HCT116 (cell line): ENCODE measurements around the gene AKR7A2. TPM values are rescaled to one million over a fixed set of nuclear protein-coding genes. Genes with fewer than 3 reads are reported as not detected.
A peak's percentile ranks its signal among the peaks of the same experiment; 100 is the strongest.

Source experiments
- ATAC-seq: fragments of 200-7000 bp; cut with Tn5 transposase; 2 replicates; pipeline ENCODE4 v1.9.1; 2020; ENCODE audit warnings: mild to moderate bottlenecking, moderate library complexity
- BruUV-seq: library from RNA; stranded (reverse); fragments of 400-500 nt; replicated peaks from 2 replicates; lab custom pipeline; 2021; lab: Mats Ljungman, UMichigan
- CTCF ChIA-PET: fragments of 300-600 bp; sonication (Branson Sonifier 250); formaldehyde crosslinking; loops from one replicate; lab custom pipeline; 2021; ENCODE audit warnings: antibody characterized with exemption; lab: Charles Lee
- POLR2A ChIA-PET: fragments of 300-600, 350-600 bp; sonication (Branson Sonifier 250); formaldehyde crosslinking; loops from one replicate; lab custom pipeline; 2021; ENCODE audit warnings: antibody characterized with exemption; lab: Charles Lee
- RAD21 ChIA-PET, 2 experiments: fragments of 300-600 bp; sonication (Branson Sonifier 250); formaldehyde crosslinking; loops; one replicate each; lab custom pipeline; 2023; ENCODE audit warnings: low total read pairs in 2 of 2; ENCODE audit not compliant: uncharacterized antibody in 2 of 2, unreplicated experiment in 2 of 2, low non-redundant PET in 1 of 2; lab: Charles Lee
- DNase-seq: peaks from one replicate; pipeline ENCODE4 v3.0.0-alpha.2; 2010; ENCODE audit warnings: low read depth, low spot score
- H2AFZ ChIP-seq: fragments of 200-600 bp; shearing (Covaris generic), sonication (generic); 2 replicates; pipeline ENCODE4 v1.6.1; 2017; ENCODE audit warnings: low read depth, mixed run types, mixed read lengths, antibody characterized with exemption, low read length; ENCODE audit not compliant: poor library complexity, severe bottlenecking
- H3K27ac ChIP-seq: 2 replicates; pipeline ENCODE4 v1.5.1; 2012; ENCODE audit warnings: low read depth, low read length
- H3K27me3 ChIP-seq: fragments of 200-600 bp; sonication (generic); 2 replicates; pipeline ENCODE4 v1.6.1; 2016; ENCODE audit warnings: mixed run types, low read length, mixed read lengths; ENCODE audit not compliant: insufficient read depth
- H3K36me3 ChIP-seq, 2 experiments: fragments of 200-500 bp in 1 of 2; fragments of 200-600 bp in 1 of 2; sonication (Bioruptor generic) in 1 of 2; sonication (generic) in 1 of 2; 2 replicates each; pipeline versions ENCODE4 v1.5.1 to v1.6.1; 2014 to 2016; ENCODE audit warnings: low read length in 2 of 2, inconsistent platforms in 1 of 2, mixed read lengths in 1 of 2, mixed run types in 1 of 2; ENCODE audit not compliant: insufficient read depth in 2 of 2, control insufficient read depth in 1 of 2
- H3K4me1 ChIP-seq, 2 experiments: fragments of 200-600 bp in 1 of 2; sonication (generic) in 1 of 2; 2 replicates each; pipeline versions ENCODE4 v1.5.1 to v1.6.1; 2012 to 2017; ENCODE audit warnings: low read length in 2 of 2, inconsistent platforms in 1 of 2, mild to moderate bottlenecking in 1 of 2, mixed read lengths in 1 of 2, mixed run types in 1 of 2, moderate library complexity in 1 of 2; ENCODE audit not compliant: insufficient read depth in 2 of 2, control insufficient read depth in 1 of 2
- H3K4me2 ChIP-seq: fragments of 200-600 bp; sonication (generic); 2 replicates; pipeline ENCODE4 v1.6.1; 2017; ENCODE audit warnings: mixed run types, low read length, mixed read lengths
- H3K4me3 ChIP-seq, 2 experiments: fragments of 200-600 bp in 1 of 2; sonication (generic) in 1 of 2; replicated peaks in 1 of 2; 2 replicates each; pipeline ENCODE4 v1.5.1; 2011 to 2016; ENCODE audit warnings: low read length in 2 of 2, control low read depth in 1 of 2, low read depth in 1 of 2, mild to moderate bottlenecking in 1 of 2, mixed read lengths in 1 of 2, mixed run types in 1 of 2
- H3K79me2 ChIP-seq: fragments of 200-600 bp; sonication (generic); 2 replicates; pipeline ENCODE4 v1.6.1; 2017; ENCODE audit warnings: mild to moderate bottlenecking, mixed run types, low read length, moderate library complexity, mixed read lengths; ENCODE audit not compliant: insufficient read depth
- H3K9ac ChIP-seq: fragments of 200-600 bp; sonication (generic); 2 replicates; pipeline ENCODE4 v1.6.1; 2016; ENCODE audit warnings: low read length, mixed read lengths
- H3K9me2 ChIP-seq: fragments of 200-600 bp; sonication (generic), shearing (Covaris generic); 2 replicates; pipeline ENCODE4 v1.6.1; 2017; ENCODE audit warnings: mixed run types, mild to moderate bottlenecking, moderate library complexity; ENCODE audit not compliant: insufficient read depth
- H3K9me3 ChIP-seq, 2 experiments: fragments of 200-500 bp in 1 of 2; fragments of 200-600 bp in 1 of 2; sonication (Bioruptor generic) in 1 of 2; sonication (generic) in 1 of 2; 2 replicates each; pipeline ENCODE4 v1.6.1; 2014 to 2017; ENCODE audit warnings: low read length in 2 of 2, mixed read lengths in 2 of 2, inconsistent platforms in 1 of 2, low read depth in 1 of 2, mild to moderate bottlenecking in 1 of 2, mixed run types in 1 of 2, moderate library complexity in 1 of 2; ENCODE audit not compliant: control insufficient read depth in 1 of 2, insufficient read depth in 1 of 2
- H4K20me1 ChIP-seq: fragments of 200-600 bp; sonication (generic), shearing (Covaris generic); 2 replicates; pipeline ENCODE4 v1.6.1; 2017; ENCODE audit warnings: mixed run types, mild to moderate bottlenecking, moderate library complexity; ENCODE audit not compliant: insufficient read depth
- EZH2 ChIP-seq: fragments of 200-600 bp; sonication (generic); IDR thresholded peaks from 2 replicates; pipeline ENCODE4 v1.6.1; 2017; ENCODE audit warnings: antibody characterized with exemption, mixed run types
- FOSL1 ChIP-seq: IDR thresholded peaks from 2 replicates; pipeline ENCODE4 v1.6.1; 2012; ENCODE audit warnings: low read depth
- JUND ChIP-seq: IDR thresholded peaks from 2 replicates; pipeline ENCODE4 v1.6.1; 2012
- SRF ChIP-seq: IDR thresholded peaks from 2 replicates; pipeline ENCODE4 v1.6.1; 2012; ENCODE audit warnings: low read depth
- ZFX ChIP-seq: fragments of 450-650 bp; IDR thresholded peaks from 2 replicates; pipeline ENCODE4 v1.6.1; 2017
- intact Hi-C: fragments of 100-400 bp; cut with micrococcal nuclease; formaldehyde crosslinking; loops from 2 replicates; pipeline ENCODE4 v1.10.0; 2022
- total RNA-seq: library from RNA; stranded (reverse); gene quantifications from one replicate; pipeline ENCODE4 v1.2.1, GENCODE V29; 2021; ENCODE audit not compliant: unreplicated experiment

AKR7A2 gene
- total RNA-seq, 1 experiment from 2014 or later: 90.8 TPM

DNA sequence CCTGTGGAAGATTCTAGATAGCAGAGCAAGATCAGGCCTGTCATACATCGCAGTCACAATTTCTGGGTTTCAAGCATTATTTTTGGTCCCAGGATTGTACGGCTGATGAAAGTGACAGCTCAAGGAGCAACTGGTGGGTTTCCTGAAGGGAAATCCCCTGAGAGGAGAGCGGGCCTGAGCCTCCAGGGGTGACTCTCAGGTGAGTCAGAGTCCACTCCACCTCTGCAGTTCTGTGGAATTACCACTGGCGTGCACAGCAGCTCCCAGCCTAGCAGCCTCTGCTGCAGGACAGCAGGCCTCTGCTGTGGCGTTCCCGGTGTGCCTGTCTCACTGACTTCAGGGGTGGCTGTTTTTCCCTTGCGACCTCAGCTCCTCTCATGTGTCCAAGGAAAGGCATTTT is 24.6 kb upstream of the AKR7A2 start:
- peak overlapping the region; percentile 6; the same call in 1 of the 2 replicates for H3K27ac ChIP-seq
- H3K9me3 ChIP-seq: no peaks in the 10 kb centered on the region
- peaks cover 34 to 55% of the 10 kb centered on the region in 2 experiments for H3K4me1 ChIP-seq
- peak; percentile 58 for TF ChIP-seq FOSL1
- TF ChIP-seq SRF: no peak
- TF ChIP-seq ZFX: 0 out of 2 replicates have a peak, but pooled peaks have one; percentile 22
- peak; percentile 35; the same call in 1 of the 2 replicates for TF ChIP-seq JUND
- RAD21 ChIA-PET: no interaction called here
- H3K9ac ChIP-seq: peak overlapping the region; percentile 24; the same call in 1 of the 2 replicates
- no peak overlapping the region for H3K4me3 ChIP-seq
- CTCF ChIA-PET: no interaction called here
- no peaks in the 10 kb centered on the region for H3K27me3 ChIP-seq
- BruUV-seq: no TSS peak
- intact Hi-C loops: no loop called here
- H3K79me2 ChIP-seq: no peaks in the 10 kb centered on the region
- H2AFZ ChIP-seq: no peak overlapping the region
- POLR2A ChIA-PET: no interaction called here
- no peaks in the 10 kb centered on the region for H4K20me1 ChIP-seq
- peak overlapping the region; percentile 58 for H3K4me2 ChIP-seq
- ATAC-seq (peak; percentile 47), DNase-seq (no peak)
- no peaks in the 10 kb centered on the region for H3K9me2 ChIP-seq
- no peaks in the 10 kb centered on the region; a peak in 1 of 4 replicates for H3K36me3 ChIP-seq

GRCh38 chr1:19333587-19334354 is 21.8 kb upstream of the AKR7A2 start:
- Histone ChIP-seq H3K9ac (no peak overlapping the region), H3K4me2 (peak overlapping the region; percentile 22), H3K36me3 (no peaks in the 10 kb centered on the region), H2AFZ (no peak overlapping the region), H3K79me2 (no peaks in the 10 kb centered on the region), H3K4me1 (peaks cover 30 to 48% of the 10 kb centered on the region in 2 experiments), H3K27me3 (no peaks in the 10 kb centered on the region), H3K27ac (no peak overlapping the region), H3K4me3 (no peak overlapping the region), H3K9me3 (no peaks in the 10 kb centered on the region), H3K9me2 (no peaks in the 10 kb centered on the region), H4K20me1 (no peaks in the 10 kb centered on the region)
- ATAC-seq (0 out of 2 replicates have a peak, but pooled peaks have one; percentile 5), DNase-seq (no peak)
- intact Hi-C loops: no loop called here
- no peak for TF ChIP-seq EZH2
- POLR2A ChIA-PET: no interaction called here
- RAD21 ChIA-PET: no interaction called here
- CTCF ChIA-PET: no interaction called here
- BruUV-seq: no TSS peak
